Lower lobe of right lung (tissue), 2 donors: ENCODE measurements around the gene SLC9B1. TPM values are rescaled to one million over a fixed set of nuclear protein-coding genes. Genes with fewer than 3 reads are reported as not detected.

Experiments
- ATAC-seq, 2 donors: fragments of 200-7000 bp; cut with Tn5 transposase; one replicate each; pipeline ENCODE4 v1.9.1; 2020 to 2022; ENCODE audit warnings: mild to moderate bottlenecking in 2 of 2, moderate library complexity in 2 of 2
- DNase-seq: peaks from one replicate; pipeline ENCODE4 v3.0.0-alpha.2; 2020
- H3K27ac ChIP-seq: fragments of 200-600 bp; one replicate; pipeline ENCODE4 v1.8.0; 2022
- H3K27me3 ChIP-seq: fragments of 200-600 bp; one replicate; pipeline ENCODE4 v1.8.0; 2022; ENCODE audit warnings: low read depth
- H3K36me3 ChIP-seq: fragments of 200-600 bp; one replicate; pipeline ENCODE4 v1.8.0; 2022; ENCODE audit warnings: mild to moderate bottlenecking
- H3K4me1 ChIP-seq: fragments of 200-600 bp; one replicate; pipeline ENCODE4 v1.8.0; 2022
- H3K4me3 ChIP-seq: fragments of 200-600 bp; one replicate; pipeline ENCODE4 v1.8.0; 2022; ENCODE audit warnings: mild to moderate bottlenecking
- H3K9me3 ChIP-seq: fragments of 200-600 bp; one replicate; pipeline ENCODE4 v1.8.0; 2022
- CTCF ChIP-seq: fragments of 200-600 bp; IDR thresholded peaks from one replicate; pipeline ENCODE4 v1.8.0; 2022; ENCODE audit warnings: antibody characterized with exemption, mild to moderate bottlenecking
- intact Hi-C: fragments of 100-400 bp; cut with DNase I; formaldehyde crosslinking; loops from one replicate; pipeline ENCODE4 v1.11.0; 2022
- long read RNA-seq: library from polyadenylated mRNA; unstranded; transcript quantifications from one replicate; pipeline ENCODE4 v2.0.0, GENCODE V29; 2021
- total RNA-seq: library from RNA; stranded (reverse); fragmentation: NEBNext Ultra II Directional; extraction: Animal tissue kit (Norgen Biotek cat#: 25700); gene quantifications from one replicate; pipeline ENCODE4 v1.2.1, GENCODE V29; 2021
- donor health status: DM: no; HTN: yes; CAD: no; lungs with severe emphysema.

The SLC9B1 gene
- total RNA-seq: 0.74 TPM
- long read RNA-seq, partial matches to known transcripts: 0 of 1 reads
- long read RNA-seq, other reads (novel, unspliced or antisense): 1 of 1 reads

- peak within 1 kb of the TSS; percentile 53 for H3K4me3 ChIP-seq
- H3K9me3 ChIP-seq: no peaks in the 10 kb centered on the region
- no peaks in the 10 kb centered on the region for H3K36me3 ChIP-seq
- H3K27ac ChIP-seq: peak within 1 kb of the TSS; percentile 87
- no peaks in the 10 kb centered on the region for H3K27me3 ChIP-seq
- intact Hi-C loops: no loop called here
- ATAC-seq: peak; percentile 99 to 100
- H3K4me1 ChIP-seq: no peaks in the 10 kb centered on the region
- peak; percentile 97 for DNase-seq
- TF ChIP-seq CTCF: no peak
Measured at GRCh38 chr4:103019308-103020124, at the start of gene SLC9B1. Gene SLC9B1 (minus strand): TSS chr4:103019705. CDS start chr4:102991711, 27,994 bp downstream.

- no peaks in the 10 kb centered on the region for H3K4me1 ChIP-seq
- intact Hi-C loops: no loop called here
- H3K4me3 ChIP-seq: no peak overlapping the region
- no peaks in the 10 kb centered on the region for H3K9me3 ChIP-seq
- H3K36me3 ChIP-seq: peaks cover 6% of the 10 kb centered on the region
- no peak for TF ChIP-seq CTCF
- ATAC-seq: no peak
- no peak overlapping the region for H3K27ac ChIP-seq
- DNase-seq: no peak
- no peaks in the 10 kb centered on the region for H3K27me3 ChIP-seq
Measured at GRCh38 chr4:103067841-103068547, 48.5 kb upstream of the SLC9B1 start.

GRCh38 chr4:103060453-103061148 lies 41.1 kb upstream of the SLC9B1 start:
- Histone ChIP-seq H3K9me3 (no peaks in the 10 kb centered on the region), H3K27me3 (no peaks in the 10 kb centered on the region), H3K27ac (no peak overlapping the region), H3K4me3 (no peak overlapping the region), H3K4me1 (no peaks in the 10 kb centered on the region), H3K36me3 (no peaks in the 10 kb centered on the region)
- intact Hi-C loops: no loop called here
- ATAC-seq (no peak), DNase-seq (no peak)
- TF ChIP-seq CTCF: no peak

- ATAC-seq: no peak
- TF ChIP-seq CTCF: no peak
- H3K4me3 ChIP-seq: no peak overlapping the region
- intact Hi-C loops: no loop called here
- no peak overlapping the region for H3K27ac ChIP-seq
- no peaks in the 10 kb centered on the region for H3K4me1 ChIP-seq
- no peaks in the 10 kb centered on the region for H3K9me3 ChIP-seq
- H3K27me3 ChIP-seq: no peaks in the 10 kb centered on the region
- DNase-seq: no peak
- H3K36me3 ChIP-seq: no peaks in the 10 kb centered on the region
Measured at GRCh38 chr4:103054030-103054429, 34.5 kb upstream of the SLC9B1 start.

GRCh38 chr4:103052779-103053178 lies 33.3 kb upstream of the SLC9B1 start:
- no peak for DNase-seq
- H3K4me1 ChIP-seq: no peaks in the 10 kb centered on the region
- ATAC-seq: no peak
- H3K27ac ChIP-seq: no peak overlapping the region
- H3K36me3 ChIP-seq: no peaks in the 10 kb centered on the region
- no peaks in the 10 kb centered on the region for H3K9me3 ChIP-seq
- intact Hi-C loops: no loop called here
- H3K27me3 ChIP-seq: no peaks in the 10 kb centered on the region
- H3K4me3 ChIP-seq: no peak overlapping the region
- TF ChIP-seq CTCF: no peak
